Panc1 (cell line): ENCODE results near the gene ARHGEF17. TPM values are rescaled to one million over a fixed set of nuclear protein-coding genes. Genes with fewer than 3 reads are reported as not detected.

Experiments used
- ATAC-seq: fragments of 200-7000 bp; cut with Tn5 transposase; 2 replicates; pipeline ENCODE4 v1.9.1; 2020; ENCODE audit warnings: mild to moderate bottlenecking, moderate library complexity
- BruUV-seq: library from RNA; stranded (reverse); fragments of 400-500 nt; replicated peaks from 2 replicates; lab custom pipeline; 2021; lab: Mats Ljungman, UMichigan
- CTCF ChIA-PET: fragments of 300-600 bp; sonication (Branson Sonifier 250); formaldehyde crosslinking; loops from one replicate; lab custom pipeline; 2022; ENCODE audit warnings: antibody characterized with exemption; lab: Charles Lee
- POLR2A ChIA-PET: fragments of 300-600 bp; sonication (Branson Sonifier 250); formaldehyde crosslinking; loops from one replicate; lab custom pipeline; 2022; ENCODE audit warnings: antibody characterized with exemption; lab: Charles Lee
- DNase-seq: peaks from one replicate; pipeline ENCODE4 v3.0.0-alpha.2; 2010; ENCODE audit warnings: low read depth, low spot score
- H3K27ac ChIP-seq: 2 replicates; pipeline ENCODE4 v1.5.1; 2011; ENCODE audit warnings: mild to moderate bottlenecking, low read length, inconsistent platforms
- H3K27me3 ChIP-seq: fragments of 200-500 bp; sonication (Bioruptor generic); 2 replicates; pipeline ENCODE4 v1.6.0; 2014; ENCODE audit warnings: low read length, inconsistent platforms; ENCODE audit not compliant: control insufficient read depth, insufficient read depth
- H3K36me3 ChIP-seq: fragments of 200-500 bp; sonication (Bioruptor generic); 2 replicates; pipeline ENCODE4 v1.5.1; 2014; ENCODE audit warnings: inconsistent platforms, mild to moderate bottlenecking, low read length, moderate library complexity; ENCODE audit not compliant: control insufficient read depth, insufficient read depth
- H3K4me1 ChIP-seq: 2 replicates; pipeline ENCODE4 v1.5.1; 2011; ENCODE audit warnings: inconsistent platforms, mild to moderate bottlenecking, low read length, moderate library complexity; ENCODE audit not compliant: control insufficient read depth, insufficient read depth
- H3K4me3 ChIP-seq, 2 experiments: 2 replicates each; pipeline ENCODE4 v1.5.1; 2011 to 2012; ENCODE audit warnings: low read depth in 2 of 2, low read length in 2 of 2, mild to moderate bottlenecking in 2 of 2, inconsistent platforms in 1 of 2, moderate library complexity in 1 of 2
- H3K9me3 ChIP-seq: fragments of 200-500 bp; sonication (Bioruptor generic); 2 replicates; pipeline ENCODE4 v1.5.1; 2014; ENCODE audit warnings: low read depth, mild to moderate bottlenecking, inconsistent platforms, low read length, moderate library complexity; ENCODE audit not compliant: control insufficient read depth, insufficient read depth
- POLR2AphosphoS5 ChIP-seq: IDR thresholded peaks from 2 replicates; pipeline ENCODE4 v1.6.1; 2012; ENCODE audit warnings: mild to moderate bottlenecking, low read depth, low read length, moderate library complexity
- SIN3A ChIP-seq: IDR thresholded peaks from 2 replicates; pipeline ENCODE4 v1.6.1; 2012; ENCODE audit warnings: low read depth, mild to moderate bottlenecking, low read length, moderate library complexity, borderline replicate concordance; ENCODE audit not compliant: insufficient read depth
- TCF7L2 ChIP-seq: IDR thresholded peaks from 2 replicates; pipeline ENCODE4 v1.6.1; 2011; ENCODE audit warnings: mild to moderate bottlenecking, low read depth, low read length, inconsistent platforms
- in situ Hi-C: cut with HindIII; loops from 2 replicates; pipeline ENCODE4 v1.10.0; 2016; ENCODE audit warnings: low sequenced_read_pairs, low pct_unique_long_range_greater_than_20kb
- intact Hi-C: fragments of 100-400 bp; cut with micrococcal nuclease; formaldehyde crosslinking; loops from one replicate; pipeline ENCODE4 v1.10.0; 2022; ENCODE audit not compliant: unreplicated experiment
- total RNA-seq: library from RNA; stranded (reverse); gene quantifications from one replicate; pipeline ENCODE4 v1.2.1, GENCODE V29; 2021; ENCODE audit not compliant: unreplicated experiment
- TF ChIP-seq, protein P1 (sequence below): fragments of 450-650 bp; IDR thresholded peaks from 2 replicates; pipeline ENCODE4 v1.5.1; 2017; ENCODE audit warnings: mild to moderate bottlenecking
- TF ChIP-seq, protein P2 (sequence below), 2 experiments: IDR thresholded peaks; 2 replicates each; pipeline ENCODE4 v1.6.1; 2011 to 2012; ENCODE audit warnings: low read depth in 2 of 2, control low read depth in 1 of 2, low read length in 1 of 2, mild to moderate bottlenecking in 1 of 2, moderate library complexity in 1 of 2; ENCODE audit not compliant: insufficient read depth in 1 of 2

Gene ARHGEF17
- total RNA-seq, 1 experiment from 2014 or later, result 43.2 TPM

DNA sequence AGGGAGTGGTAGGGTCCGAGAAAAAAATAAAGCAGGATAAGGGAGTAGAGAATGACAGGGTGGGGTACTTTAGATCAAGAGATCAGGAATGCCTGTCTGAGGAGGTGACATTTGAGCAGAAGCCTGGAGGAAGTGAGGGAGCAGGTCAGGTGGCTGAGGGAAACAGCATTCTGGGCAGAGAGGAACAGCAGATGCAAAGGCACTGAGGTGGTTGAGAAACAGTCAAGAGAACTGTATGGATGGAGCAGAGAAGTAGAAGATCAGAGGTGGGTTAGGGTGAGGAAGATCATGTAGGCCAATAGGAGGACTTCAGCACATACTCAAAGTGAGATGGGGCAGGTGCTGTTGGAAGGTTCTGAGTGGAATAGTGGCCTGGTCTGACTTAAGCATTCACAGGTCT is 8.3 kb downstream of the ARHGEF17 start:
- no peaks in the 10 kb centered on the region for H3K36me3 ChIP-seq
- POLR2A ChIA-PET, result no interaction called here
- TF ChIP-seq TCF7L2 (no peak), POLR2AphosphoS5 (no peak), SIN3A (no peak)
- TF ChIP-seq, protein P1, sequence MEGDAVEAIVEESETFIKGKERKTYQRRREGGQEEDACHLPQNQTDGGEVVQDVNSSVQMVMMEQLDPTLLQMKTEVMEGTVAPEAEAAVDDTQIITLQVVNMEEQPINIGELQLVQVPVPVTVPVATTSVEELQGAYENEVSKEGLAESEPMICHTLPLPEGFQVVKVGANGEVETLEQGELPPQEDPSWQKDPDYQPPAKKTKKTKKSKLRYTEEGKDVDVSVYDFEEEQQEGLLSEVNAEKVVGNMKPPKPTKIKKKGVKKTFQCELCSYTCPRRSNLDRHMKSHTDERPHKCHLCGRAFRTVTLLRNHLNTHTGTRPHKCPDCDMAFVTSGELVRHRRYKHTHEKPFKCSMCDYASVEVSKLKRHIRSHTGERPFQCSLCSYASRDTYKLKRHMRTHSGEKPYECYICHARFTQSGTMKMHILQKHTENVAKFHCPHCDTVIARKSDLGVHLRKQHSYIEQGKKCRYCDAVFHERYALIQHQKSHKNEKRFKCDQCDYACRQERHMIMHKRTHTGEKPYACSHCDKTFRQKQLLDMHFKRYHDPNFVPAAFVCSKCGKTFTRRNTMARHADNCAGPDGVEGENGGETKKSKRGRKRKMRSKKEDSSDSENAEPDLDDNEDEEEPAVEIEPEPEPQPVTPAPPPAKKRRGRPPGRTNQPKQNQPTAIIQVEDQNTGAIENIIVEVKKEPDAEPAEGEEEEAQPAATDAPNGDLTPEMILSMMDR, result no peak
- TF ChIP-seq, protein P2, sequence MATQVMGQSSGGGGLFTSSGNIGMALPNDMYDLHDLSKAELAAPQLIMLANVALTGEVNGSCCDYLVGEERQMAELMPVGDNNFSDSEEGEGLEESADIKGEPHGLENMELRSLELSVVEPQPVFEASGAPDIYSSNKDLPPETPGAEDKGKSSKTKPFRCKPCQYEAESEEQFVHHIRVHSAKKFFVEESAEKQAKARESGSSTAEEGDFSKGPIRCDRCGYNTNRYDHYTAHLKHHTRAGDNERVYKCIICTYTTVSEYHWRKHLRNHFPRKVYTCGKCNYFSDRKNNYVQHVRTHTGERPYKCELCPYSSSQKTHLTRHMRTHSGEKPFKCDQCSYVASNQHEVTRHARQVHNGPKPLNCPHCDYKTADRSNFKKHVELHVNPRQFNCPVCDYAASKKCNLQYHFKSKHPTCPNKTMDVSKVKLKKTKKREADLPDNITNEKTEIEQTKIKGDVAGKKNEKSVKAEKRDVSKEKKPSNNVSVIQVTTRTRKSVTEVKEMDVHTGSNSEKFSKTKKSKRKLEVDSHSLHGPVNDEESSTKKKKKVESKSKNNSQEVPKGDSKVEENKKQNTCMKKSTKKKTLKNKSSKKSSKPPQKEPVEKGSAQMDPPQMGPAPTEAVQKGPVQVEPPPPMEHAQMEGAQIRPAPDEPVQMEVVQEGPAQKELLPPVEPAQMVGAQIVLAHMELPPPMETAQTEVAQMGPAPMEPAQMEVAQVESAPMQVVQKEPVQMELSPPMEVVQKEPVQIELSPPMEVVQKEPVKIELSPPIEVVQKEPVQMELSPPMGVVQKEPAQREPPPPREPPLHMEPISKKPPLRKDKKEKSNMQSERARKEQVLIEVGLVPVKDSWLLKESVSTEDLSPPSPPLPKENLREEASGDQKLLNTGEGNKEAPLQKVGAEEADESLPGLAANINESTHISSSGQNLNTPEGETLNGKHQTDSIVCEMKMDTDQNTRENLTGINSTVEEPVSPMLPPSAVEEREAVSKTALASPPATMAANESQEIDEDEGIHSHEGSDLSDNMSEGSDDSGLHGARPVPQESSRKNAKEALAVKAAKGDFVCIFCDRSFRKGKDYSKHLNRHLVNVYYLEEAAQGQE (IDR thresholded peaks at IDR 0.05; ENCODE audit: insufficient read depth in 1 of 2, low read depth in 2 of 2, low read length in 1 of 2), result no peak
- intact Hi-C loops (no loop called here), in situ Hi-C loops (no loop called here)
- CTCF ChIA-PET, result no interaction called here
- H3K27me3 ChIP-seq, result no peaks in the 10 kb centered on the region
- ATAC-seq (no peak), DNase-seq (no peak)
- no peak overlapping the region for H3K4me3 ChIP-seq
- TSS peak; percentile 47 for BruUV-seq
- peaks cover 45% of the 10 kb centered on the region for H3K4me1 ChIP-seq
- H3K9me3 ChIP-seq, result no peaks in the 10 kb centered on the region
- H3K27ac ChIP-seq, result no peak overlapping the region

DNA sequence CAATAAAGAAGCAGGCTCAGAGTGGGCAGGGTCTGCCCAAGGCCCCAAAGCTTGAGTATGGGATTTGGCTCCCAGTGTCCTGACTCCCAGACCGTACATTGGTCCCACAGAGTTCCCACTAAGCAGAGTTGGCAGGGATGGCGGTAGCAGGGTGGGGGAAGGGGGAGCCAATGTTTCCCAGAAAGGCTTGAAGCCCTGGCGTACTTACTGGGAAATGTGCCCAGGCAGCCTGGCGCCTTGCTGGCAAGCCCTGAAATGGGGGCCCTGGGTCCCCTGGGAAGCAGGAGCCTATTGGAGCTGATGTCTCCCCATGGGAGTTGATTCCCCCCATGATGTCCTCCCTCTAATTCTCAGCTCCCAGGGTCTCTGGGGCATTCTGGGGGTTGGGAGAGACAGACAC is 9.3 kb downstream of the ARHGEF17 start:
- TF ChIP-seq, protein P1, result no peak
- TF ChIP-seq SIN3A (no peak), TCF7L2 (no peak), POLR2AphosphoS5 (no peak)
- TF ChIP-seq, protein P2 (IDR thresholded peaks at IDR 0.05; ENCODE audit: insufficient read depth in 1 of 2, low read depth in 2 of 2, low read length in 1 of 2), result no peak
- Histone ChIP-seq H3K36me3 (no peaks in the 10 kb centered on the region), H3K27me3 (no peaks in the 10 kb centered on the region), H3K4me3 (no peak overlapping the region), H3K27ac (no peak overlapping the region), H3K9me3 (no peaks in the 10 kb centered on the region), H3K4me1 (peaks cover 45% of the 10 kb centered on the region)
- BruUV-seq, result no TSS peak
- intact Hi-C loops, result no loop called here
- CTCF ChIA-PET, result interaction anchor here (0.6 kb wide), 1 partner anchor 12 kb away, joined by 4 read pairs; no protein-coding TSS in a partner anchor
- POLR2A ChIA-PET, result no interaction called here
- ATAC-seq (no peak), DNase-seq (no peak)
- in situ Hi-C loops, result no loop called here
